SK-N-SH treated with all-trans-retinoic acid at 6 μM for 48 hours (cell line): ENCODE results near the gene C1orf198.
A peak's percentile ranks its signal among the peaks of the same experiment; 100 is the strongest.

Experiments
- ATAC-seq: fragments of 200-7000 bp; cut with Tn5 transposase; 3 replicates; pipeline ENCODE4 v1.9.1; 2020; ENCODE audit warnings: mild to moderate bottlenecking, moderate library complexity
- ARNTL ChIP-seq: fragments of 450-650 bp; formaldehyde crosslinking; IDR thresholded peaks from 2 replicates; pipeline ENCODE4 v1.5.0; 2020; ENCODE audit warnings: low read depth, mild to moderate bottlenecking, moderate library complexity, borderline replicate concordance
- CSDC2 ChIP-seq: fragments of 250-450 bp; sonication (Bioruptor Pico); IDR thresholded peaks from 2 replicates; pipeline ENCODE4 v1.5.0; 2020; ENCODE audit warnings: mild to moderate bottlenecking, moderate library complexity
- CSRNP3 ChIP-seq: fragments of 250-450 bp; sonication (Bioruptor Pico); IDR thresholded peaks from 2 replicates; pipeline ENCODE4 v1.5.1; 2021; ENCODE audit warnings: mild to moderate bottlenecking, moderate library complexity
- ISL1 ChIP-seq: fragments of 250-450 bp; sonication (Bioruptor Pico); IDR thresholded peaks from 2 replicates; pipeline ENCODE4 v2.1.2; 2022; ENCODE audit warnings: mild to moderate bottlenecking, moderate library complexity
- POU6F1 ChIP-seq: fragments of 250-450 bp; sonication (Bioruptor Pico); IDR thresholded peaks from 2 replicates; pipeline ENCODE4 v1.8.0; 2021; ENCODE audit warnings: low read depth, mild to moderate bottlenecking, moderate library complexity, borderline replicate concordance
- PPARA ChIP-seq: fragments of 250-450 bp; sonication (Bioruptor Pico); IDR thresholded peaks from 2 replicates; pipeline ENCODE4 v1.5.0; 2020; ENCODE audit warnings: mild to moderate bottlenecking, borderline replicate concordance
- RARB ChIP-seq: fragments of 250-450 bp; sonication (Bioruptor Pico); IDR thresholded peaks from 2 replicates; pipeline ENCODE4 v1.8.0; 2021; ENCODE audit warnings: mild to moderate bottlenecking, moderate library complexity
- SNAI2 ChIP-seq: fragments of 250-450 bp; sonication (Bioruptor Pico); IDR thresholded peaks from 2 replicates; pipeline ENCODE4 v1.5.0; 2020; ENCODE audit warnings: mild to moderate bottlenecking, moderate library complexity
- TOX ChIP-seq: fragments of 250-450 bp; sonication (Bioruptor Pico); IDR thresholded peaks from 2 replicates; pipeline ENCODE4 v1.8.0; 2021; ENCODE audit warnings: mild to moderate bottlenecking, moderate library complexity, borderline replicate concordance
- TSHZ2 ChIP-seq: fragments of 250-450 bp; sonication (Bioruptor Pico); IDR thresholded peaks from 2 replicates; pipeline ENCODE4 v1.5.0; 2020; ENCODE audit warnings: mild to moderate bottlenecking, moderate library complexity
- ZC3H10 ChIP-seq: fragments of 250-450 bp; sonication (Bioruptor Pico); IDR thresholded peaks from 2 replicates; pipeline ENCODE4 v1.5.1; 2021; ENCODE audit warnings: mild to moderate bottlenecking, moderate library complexity
- ZFP3 ChIP-seq: fragments of 250-450 bp; sonication (Bioruptor Pico); IDR thresholded peaks from 2 replicates; pipeline ENCODE4 v1.5.0; 2020; ENCODE audit warnings: mild to moderate bottlenecking, moderate library complexity
- ZFP30 ChIP-seq: fragments of 450-650 bp; formaldehyde crosslinking; IDR thresholded peaks from 2 replicates; pipeline ENCODE4 v1.5.0; 2022; ENCODE audit warnings: mild to moderate bottlenecking, moderate library complexity
- ZNF565 ChIP-seq: fragments of 450-650 bp; formaldehyde crosslinking; conservative IDR thresholded peaks from 2 replicates; pipeline ENCODE4 v1.5.0; 2020; ENCODE audit warnings: low read depth, mild to moderate bottlenecking, moderate library complexity
- ZNF70 ChIP-seq: fragments of 450-650 bp; formaldehyde crosslinking; IDR thresholded peaks from 2 replicates; pipeline ENCODE4 v1.5.0; 2020; ENCODE audit warnings: mild to moderate bottlenecking, moderate library complexity

C1orf198 gene

GRCh38 chr1:230858236-230858820 is 10.0 kb downstream of the C1orf198 start:
- TF ChIP-seq TSHZ2 (CRISPR knock-in tag) (no peak), CSDC2 (CRISPR knock-in tag) (no peak), RARB (CRISPR knock-in tag) (no peak)

GRCh38 chr1:230857822-230858221 is 10.5 kb downstream of the C1orf198 start:
- peak; percentile 76 for ATAC-seq
- TF ChIP-seq PPARA = no peak

More at GRCh38 chr1:230858236-230858820, 10.0 kb downstream of the C1orf198 start:
- no peak for ATAC-seq

DNA sequence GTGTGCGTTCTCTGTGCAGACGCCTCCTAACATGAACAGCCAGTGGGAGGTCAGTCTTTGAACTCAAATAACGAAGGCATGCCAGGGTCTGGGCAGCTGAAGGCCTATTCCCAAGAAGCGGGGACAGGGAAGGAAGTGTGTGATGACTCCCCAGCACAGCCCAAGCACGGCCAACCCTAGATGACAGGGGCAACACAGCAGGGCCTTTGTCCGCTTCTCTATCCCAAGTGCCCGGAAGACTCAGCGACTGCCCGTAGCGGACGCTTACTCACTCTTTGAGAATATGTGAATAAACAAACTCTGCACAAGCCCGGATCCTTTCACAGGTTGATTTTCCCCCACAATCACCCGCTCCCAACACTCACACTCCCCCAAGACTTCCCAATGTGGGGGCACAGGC is 11.2 kb downstream of the C1orf198 start:
- TF ChIP-seq ZC3H10 (no peak), POU6F1 (CRISPR knock-in tag) (no peak), PPARA (no peak)

DNA sequence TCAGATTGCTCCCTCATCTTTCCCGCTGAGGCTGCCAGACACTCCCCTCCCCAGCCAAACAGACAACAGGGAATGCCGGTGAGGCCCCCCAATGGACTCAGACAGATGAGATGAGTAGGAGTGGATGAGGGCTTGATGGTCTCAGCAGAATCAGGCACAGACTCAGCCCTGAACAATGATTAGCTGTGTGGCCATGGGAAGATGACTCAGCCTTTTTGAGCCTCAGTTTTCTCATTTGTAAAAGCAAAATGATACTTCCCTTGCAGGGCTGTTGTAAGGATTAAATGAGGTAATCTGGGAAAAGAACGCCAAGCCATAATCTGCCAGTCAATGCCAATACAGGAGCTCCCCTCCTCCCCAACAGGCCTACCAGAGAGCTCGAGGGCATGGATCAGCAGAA is 12.4 kb downstream of the C1orf198 start:
- TF ChIP-seq RARB (CRISPR knock-in tag) = no peak
- TF ChIP-seq ZNF565 (CRISPR knock-in tag) = no peak
- TF ChIP-seq CSDC2 (CRISPR knock-in tag) = no peak
- TF ChIP-seq PPARA = no peak
- TF ChIP-seq TOX (CRISPR knock-in tag) = no peak
- no peak for TF ChIP-seq CSRNP3
- TF ChIP-seq TSHZ2 (CRISPR knock-in tag) = no peak
- TF ChIP-seq ARNTL (CRISPR knock-in tag) = no peak
- TF ChIP-seq SNAI2 (CRISPR knock-in tag) = no peak
- no peak for TF ChIP-seq ZNF70 (CRISPR knock-in tag)
- TF ChIP-seq ZC3H10 = no peak
- no peak for TF ChIP-seq POU6F1 (CRISPR knock-in tag)
- TF ChIP-seq ISL1 (CRISPR knock-in tag) = no peak
- no peak for TF ChIP-seq ZFP30 (CRISPR knock-in tag)
- TF ChIP-seq ZFP3 (CRISPR knock-in tag) = no peak
- no peak for ATAC-seq

More for the DNA sequence above, 11.2 kb downstream of the C1orf198 start:
- no peak for ATAC-seq

DNA sequence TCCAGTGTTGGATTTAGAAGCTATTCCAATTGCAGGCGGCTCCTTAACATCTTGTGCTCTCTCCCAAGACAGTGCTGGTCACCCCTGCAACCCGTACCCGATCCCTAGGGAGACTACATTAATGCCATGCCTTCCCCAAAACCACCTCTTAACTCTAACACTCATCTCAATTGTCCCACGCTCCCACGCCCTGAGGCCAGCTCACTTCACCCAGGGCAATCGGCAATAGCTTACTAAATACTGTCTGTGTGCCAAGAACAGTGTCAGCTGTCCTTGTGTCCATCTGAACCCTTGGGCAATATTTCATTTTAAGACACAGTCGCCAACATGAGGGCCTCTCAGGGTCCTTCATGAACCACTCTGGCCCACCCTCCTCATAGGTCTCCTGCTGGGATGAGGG is 13.9 kb downstream of the C1orf198 start:
- no peak for ATAC-seq
- TF ChIP-seq CSRNP3 (no peak), ZC3H10 (no peak), TSHZ2 (CRISPR knock-in tag) (no peak), RARB (CRISPR knock-in tag) (no peak)
